HepG2 (cell line): ENCODE measurements around the gene RAD51AP1. TPM values are rescaled to one million over a fixed set of nuclear protein-coding genes. Genes with fewer than 3 reads are reported as not detected.

Experiments
- ARNT2 ChIP-seq: sonication (generic); formaldehyde crosslinking; IDR thresholded peaks from 2 replicates; pipeline ENCODE4 v1.8.0; 2022; ENCODE audit warnings: mild to moderate bottlenecking, low read depth, missing genetic modification reagents, moderate library complexity
- GABPB1 ChIP-seq: IDR thresholded peaks from 2 replicates; pipeline ENCODE4 v1.6.1; 2016; ENCODE audit warnings: mild to moderate bottlenecking, missing genetic modification reagents, moderate library complexity, missing compliant biosample characterization
- IKZF4 ChIP-seq: sonication (generic); formaldehyde crosslinking; IDR thresholded peaks from 2 replicates; pipeline ENCODE4 v1.5.1; 2020; ENCODE audit warnings: borderline replicate concordance, mild to moderate bottlenecking, low read depth, missing genetic modification reagents; ENCODE audit errors: not compliant biosample characterization
- MYC ChIP-seq: sonication (generic); formaldehyde crosslinking; IDR thresholded peaks from 2 replicates; pipeline ENCODE4 v1.9.0; 2021; ENCODE audit warnings: missing genetic modification reagents, borderline replicate concordance
- PAX8 ChIP-seq: sonication (generic); formaldehyde crosslinking; IDR thresholded peaks from 2 replicates; pipeline ENCODE4 v1.8.0; 2022; ENCODE audit warnings: mild to moderate bottlenecking, missing genetic modification reagents, borderline replicate concordance
- POGZ ChIP-seq: sonication (generic); formaldehyde crosslinking; IDR thresholded peaks from 2 replicates; pipeline ENCODE4 v1.4.0; 2020; ENCODE audit warnings: mild to moderate bottlenecking, missing genetic modification reagents
- SAP130 ChIP-seq: IDR thresholded peaks from 2 replicates; pipeline ENCODE4 v1.6.1; 2016; ENCODE audit warnings: low read depth
- SNAPC2 ChIP-seq: sonication (generic); formaldehyde crosslinking; IDR thresholded peaks from 2 replicates; pipeline ENCODE4 v1.8.1; 2022; ENCODE audit warnings: mild to moderate bottlenecking, missing genetic modification reagents
- TFDP1 ChIP-seq: IDR thresholded peaks from 2 replicates; pipeline ENCODE4 v1.6.1; 2016; ENCODE audit warnings: missing compliant biosample characterization, missing genetic modification reagents, borderline replicate concordance
- ZBTB21 ChIP-seq: sonication (generic); formaldehyde crosslinking; IDR thresholded peaks from 2 replicates; pipeline ENCODE4 v1.4.0; 2020; ENCODE audit warnings: missing genetic modification reagents
- ZBTB38 ChIP-seq: sonication (generic); formaldehyde crosslinking; IDR thresholded peaks from 2 replicates; pipeline ENCODE4 v1.5.1; 2020; ENCODE audit warnings: mild to moderate bottlenecking, missing genetic modification reagents
- ZFP62 ChIP-seq: sonication (generic); formaldehyde crosslinking; IDR thresholded peaks from 2 replicates; pipeline ENCODE4 v1.4.0; 2020; ENCODE audit warnings: missing genetic modification reagents
- ZFX ChIP-seq: sonication (generic); formaldehyde crosslinking; IDR thresholded peaks from 2 replicates; pipeline ENCODE4 v1.4.0; 2020; ENCODE audit warnings: mild to moderate bottlenecking, low read depth, missing genetic modification reagents, moderate library complexity
- ZNF12 ChIP-seq: sonication (generic); formaldehyde crosslinking; IDR thresholded peaks from 2 replicates; pipeline ENCODE4 v1.5.0; 2020; ENCODE audit warnings: missing genetic modification reagents
- ZNF280B ChIP-seq: sonication (generic); formaldehyde crosslinking; IDR thresholded peaks from 2 replicates; pipeline ENCODE4 v1.5.0; 2020; ENCODE audit warnings: missing genetic modification reagents, mild to moderate bottlenecking, borderline replicate concordance
- ZNF441 ChIP-seq: sonication (generic); formaldehyde crosslinking; IDR thresholded peaks from 2 replicates; pipeline ENCODE4 v1.7.0; 2021; ENCODE audit warnings: missing genetic modification reagents, borderline replicate concordance
- ZNF556 ChIP-seq: sonication (generic); formaldehyde crosslinking; IDR thresholded peaks from 2 replicates; pipeline ENCODE4 v1.4.0; 2020; ENCODE audit warnings: mild to moderate bottlenecking, missing genetic modification reagents, borderline replicate concordance
- ZNF607 ChIP-seq: sonication (generic); formaldehyde crosslinking; IDR thresholded peaks from 2 replicates; pipeline ENCODE4 v1.5.1; 2020; ENCODE audit warnings: missing genetic modification reagents, mild to moderate bottlenecking, borderline replicate concordance
- ZNF761 ChIP-seq: sonication (generic); formaldehyde crosslinking; conservative IDR thresholded peaks from 2 replicates; pipeline ENCODE4 v1.4.0; 2020; ENCODE audit warnings: mild to moderate bottlenecking, missing genetic modification reagents
- ZNF772 ChIP-seq: sonication (generic); formaldehyde crosslinking; IDR thresholded peaks from 2 replicates; pipeline ENCODE4 v1.5.0; 2020; ENCODE audit warnings: mild to moderate bottlenecking, missing genetic modification reagents
- ZNF792 ChIP-seq: IDR thresholded peaks from 2 replicates; pipeline ENCODE4 v1.6.1; 2016
- ZSCAN5A ChIP-seq: sonication (generic); formaldehyde crosslinking; IDR thresholded peaks from 2 replicates; pipeline ENCODE4 v1.8.0; 2022; ENCODE audit warnings: mild to moderate bottlenecking, missing genetic modification reagents, borderline replicate concordance
- polyA plus RNA-seq, 8 experiments: library from polyadenylated mRNA; depleted of rRNA in 3 of 8; stranded (reverse) in 7 of 8; unstranded in 1 of 8; fragments of >200 nt; fragmentation: Illumina TruSeq in 4 of 8; extraction: Trizol in 4 of 8; gene quantifications; 2 replicates each; pipeline versions ENCODE4 v1.2.1 to v1.2.3, GENCODE V29; 2011 to 2016; ENCODE audit warnings: low read depth in 4 of 8, missing spikeins in 1 of 8, mixed read lengths in 1 of 8; ENCODE audit not compliant: insufficient read depth in 1 of 8
- total RNA-seq, 5 experiments: library from RNA; depleted of rRNA; stranded (reverse); fragments of >200 nt; fragmentation: Illumina TruSeq; extraction: Trizol; gene quantifications; 2 replicates each; pipeline ENCODE4 v1.2.3, GENCODE V29; 2016; ENCODE audit warnings: low read depth in 1 of 5

RAD51AP1 gene
- total and polyA plus RNA-seq, 2 of the 13 experiments (the other 11 are each of a cell fraction or from before 2014, with no cell fraction given) = 16.6 to 49.3 TPM

- no peak for TF ChIP-seq ZNF607 (CRISPR knock-in tag)
- 0 out of 2 replicates have a peak, but pooled peaks have one; percentile 74 for TF ChIP-seq PAX8
- TF ChIP-seq ZSCAN5A (CRISPR knock-in tag) = peak; percentile 77; the same call in 1 of the 2 replicates
- TF ChIP-seq ZNF441 = peak; percentile 73; the same call in 1 of the 2 replicates
- TF ChIP-seq MYC = peak; percentile 36; the same call in 1 of the 2 replicates
- TF ChIP-seq SNAPC2 (CRISPR knock-in tag) = peak; percentile 82; the same call in 1 of the 2 replicates
- 0 out of 2 replicates have a peak, but pooled peaks have one; percentile 28 for TF ChIP-seq ZNF761 (CRISPR knock-in tag)
- no peak for TF ChIP-seq ZBTB21 (CRISPR knock-in tag)
- peak; percentile 71 for TF ChIP-seq GABPB1 (CRISPR knock-in tag)
- 0 out of 2 replicates have a peak, but pooled peaks have one; percentile 22 for TF ChIP-seq POGZ (CRISPR knock-in tag)
- peak; percentile 61 for TF ChIP-seq SAP130 (CRISPR knock-in tag)
- TF ChIP-seq ZNF12 (CRISPR knock-in tag) = peak; percentile 26; the same call in 1 of the 2 replicates
- TF ChIP-seq ZNF556 (CRISPR knock-in tag) = 0 out of 2 replicates have a peak, but pooled peaks have one; percentile 47
- TF ChIP-seq ZBTB38 (CRISPR knock-in tag) = peak; percentile 83; the same call in 1 of the 2 replicates
- peak; percentile 58 for TF ChIP-seq ZFX (CRISPR knock-in tag)
- TF ChIP-seq ZFP62 (CRISPR knock-in tag) = no peak
- TF ChIP-seq ZNF772 (CRISPR knock-in tag) = peak; percentile 58; the same call in 1 of the 2 replicates
- no peak for TF ChIP-seq IKZF4 (CRISPR knock-in tag)
- peak; percentile 66; the same call in 1 of the 2 replicates for TF ChIP-seq ARNT2 (CRISPR knock-in tag)
- TF ChIP-seq ZNF280B (CRISPR knock-in tag) = 0 out of 2 replicates have a peak, but pooled peaks have one; percentile 25
- peak; percentile 50; the same call in 1 of the 2 replicates for TF ChIP-seq ZNF792 (CRISPR knock-in tag)
- TF ChIP-seq TFDP1 (CRISPR knock-in tag) = peak; percentile 91; the same call in 1 of the 2 replicates
Observed at GRCh38 chr12:4562034-4562657, 23.5 kb downstream of the RAD51AP1 start, which contains the start of gene DYRK4 (continued).
